Esophagus squamous epithelium (tissue), 4 donors: ENCODE results near the gene SRGAP2C.
"Not testable (repeated sequence)": the region's sequence is repeated elsewhere in the genome, so short reads cannot be mapped to it uniquely, and the experiment has no call there.

Experiments
- CTCF ChIP-seq, 6 experiments: fragments of 450-650 bp in 4 of 6; fragments of 200-600 bp in 2 of 6; sonication (generic) in 2 of 6; IDR thresholded peaks; one replicate each; pipeline ENCODE4 v1.5.1; 2016 to 2019; ENCODE audit warnings: antibody characterized with exemption in 6 of 6, mild to moderate bottlenecking in 4 of 6, moderate library complexity in 4 of 6
- POLR2A ChIP-seq, 4 donors: fragments of 450-650 bp; IDR thresholded peaks; one replicate each; pipeline ENCODE4 v1.6.1; 2017; ENCODE audit warnings: antibody characterized with exemption in 4 of 4, mild to moderate bottlenecking in 4 of 4, moderate library complexity in 3 of 4

GRCh38 chr1:121278202-121278601 lies 93.4 kb downstream of the SRGAP2C start:
- TF ChIP-seq POLR2A, CTCF (IDR thresholded peaks at IDR 0.05): not testable (repeated sequence)
